Activated T-cell treated with anti-CD3 and anti-CD28 coated beads, Interleukin-2, amount 50 U/mL, for 24 hours (primary cell): Measurements from ENCODE around the gene URM1.

ENCODE experiments used
- DNase-seq: peaks from one replicate; pipeline ENCODE4 v3.0.0-alpha.2; 2020
- H3K27ac Mint-ChIP-seq: 2 replicates; pipeline ENCODE4 v1.8.0; 2020; ENCODE audit warnings: mild to moderate bottlenecking, mixed read lengths
- H3K27me3 Mint-ChIP-seq: 2 replicates; pipeline ENCODE4 v1.8.0; 2020; ENCODE audit warnings: mixed read lengths
- H3K36me3 Mint-ChIP-seq: 2 replicates; pipeline ENCODE4 v1.8.0; 2020; ENCODE audit warnings: low read depth, mixed read lengths
- H3K4me1 Mint-ChIP-seq: 2 replicates; pipeline ENCODE4 v1.8.0; 2020; ENCODE audit warnings: low read depth, mixed read lengths
- H3K4me3 Mint-ChIP-seq: 2 replicates; pipeline ENCODE4 v1.8.0; 2020; ENCODE audit warnings: mild to moderate bottlenecking, moderate library complexity, mixed read lengths
- H3K9me3 Mint-ChIP-seq: 2 replicates; pipeline ENCODE4 v1.8.0; 2020; ENCODE audit warnings: mixed read lengths

URM1 gene

GRCh38 chr9:128340691-128341434 is 30.3 kb upstream of the URM1 start:
- peaks cover 12% of the 10 kb centered on the region for H3K4me1 Mint-ChIP-seq
- no peaks in the 10 kb centered on the region for H3K9me3 Mint-ChIP-seq
- H3K4me3 Mint-ChIP-seq, result peak overlapping the region; percentile 85
- H3K27ac Mint-ChIP-seq, result peak overlapping the region; percentile 85
- no peaks in the 10 kb centered on the region for H3K27me3 Mint-ChIP-seq
- H3K36me3 Mint-ChIP-seq, result peaks cover 48% of the 10 kb centered on the region
- no peak for DNase-seq

GRCh38 chr9:128341435-128341849 is 29.7 kb upstream of the URM1 start:
- Mint-ChIP-seq H3K27me3 (no peaks in the 10 kb centered on the region), H3K9me3 (no peaks in the 10 kb centered on the region), H3K27ac (peak overlapping the region; percentile 85), H3K4me1 (peaks cover 12% of the 10 kb centered on the region), H3K4me3 (peak overlapping the region; percentile 85), H3K36me3 (peaks cover 53% of the 10 kb centered on the region)
- DNase-seq, result peak; percentile 78

- Mint-ChIP-seq H3K36me3 (peaks cover 67% of the 10 kb centered on the region), H3K9me3 (no peaks in the 10 kb centered on the region), H3K27me3 (no peaks in the 10 kb centered on the region), H3K4me1 (peaks cover 12% of the 10 kb centered on the region), H3K27ac (no peak overlapping the region), H3K4me3 (no peak overlapping the region)
- DNase-seq, result no peak
Measured at GRCh38 chr9:128342971-128343680, 28.0 kb upstream of the URM1 start.

- no peaks in the 10 kb centered on the region for H3K9me3 Mint-ChIP-seq
- H3K4me1 Mint-ChIP-seq, result peaks cover 12% of the 10 kb centered on the region
- H3K4me3 Mint-ChIP-seq, result no peak overlapping the region
- peaks cover 73% of the 10 kb centered on the region for H3K36me3 Mint-ChIP-seq
- no peaks in the 10 kb centered on the region for H3K27me3 Mint-ChIP-seq
- no peak overlapping the region for H3K27ac Mint-ChIP-seq
- DNase-seq, result no peak
Measured at GRCh38 chr9:128343855-128344254, 27.3 kb upstream of the URM1 start.

- H3K4me3 Mint-ChIP-seq, result no peak overlapping the region
- H3K27ac Mint-ChIP-seq, result no peak overlapping the region
- no peaks in the 10 kb centered on the region for H3K9me3 Mint-ChIP-seq
- no peak for DNase-seq
- H3K36me3 Mint-ChIP-seq, result peaks cover 84% of the 10 kb centered on the region
- H3K4me1 Mint-ChIP-seq, result peaks cover 6% of the 10 kb centered on the region
- H3K27me3 Mint-ChIP-seq, result no peaks in the 10 kb centered on the region
Measured at GRCh38 chr9:128344931-128345605, 26.1 kb upstream of the URM1 start.

GRCh38 chr9:128349125-128349524 is 22.0 kb upstream of the URM1 start:
- Mint-ChIP-seq H3K27ac (no peak overlapping the region), H3K4me3 (no peak overlapping the region), H3K9me3 (no peaks in the 10 kb centered on the region), H3K36me3 (peaks cover 86% of the 10 kb centered on the region), H3K4me1 (no peaks in the 10 kb centered on the region), H3K27me3 (no peaks in the 10 kb centered on the region)
- DNase-seq, result no peak

- peaks cover 83% of the 10 kb centered on the region for H3K36me3 Mint-ChIP-seq
- no peaks in the 10 kb centered on the region for H3K4me1 Mint-ChIP-seq
- no peak for DNase-seq
- H3K4me3 Mint-ChIP-seq, result no peak overlapping the region
- H3K27ac Mint-ChIP-seq, result no peak overlapping the region
- H3K27me3 Mint-ChIP-seq, result no peaks in the 10 kb centered on the region
- H3K9me3 Mint-ChIP-seq, result no peaks in the 10 kb centered on the region
Measured at GRCh38 chr9:128349772-128350171, 21.4 kb upstream of the URM1 start.

GRCh38 chr9:128355451-128355850 is 15.7 kb upstream of the URM1 start:
- Mint-ChIP-seq H3K27me3 (no peaks in the 10 kb centered on the region), H3K9me3 (no peaks in the 10 kb centered on the region), H3K4me1 (no peaks in the 10 kb centered on the region), H3K4me3 (no peak overlapping the region), H3K27ac (no peak overlapping the region), H3K36me3 (peaks cover 60% of the 10 kb centered on the region)
- no peak for DNase-seq

- Mint-ChIP-seq H3K27me3 (no peaks in the 10 kb centered on the region), H3K9me3 (no peaks in the 10 kb centered on the region), H3K36me3 (peaks cover 51% of the 10 kb centered on the region), H3K27ac (no peak overlapping the region), H3K4me1 (peaks cover 12% of the 10 kb centered on the region), H3K4me3 (no peak overlapping the region)
- DNase-seq, result no peak
Measured at GRCh38 chr9:128358090-128358489, 13.1 kb upstream of the URM1 start.

- peaks cover 45% of the 10 kb centered on the region for H3K36me3 Mint-ChIP-seq
- no peak for DNase-seq
Measured at GRCh38 chr9:128358861-128359260, 12.3 kb upstream of the URM1 start.

GRCh38 chr9:128360826-128361225 is 10.3 kb upstream of the URM1 start:
- no peak for DNase-seq
- Mint-ChIP-seq H3K4me3 (no peak overlapping the region), H3K9me3 (no peaks in the 10 kb centered on the region), H3K27ac (peak overlapping the region; percentile 67), H3K4me1 (peaks cover 17% of the 10 kb centered on the region), H3K36me3 (peaks cover 33% of the 10 kb centered on the region), H3K27me3 (peaks cover 3% of the 10 kb centered on the region)

More at GRCh38 chr9:128358861-128359260, 12.3 kb upstream of the URM1 start:
- Mint-ChIP-seq H3K4me3 (no peak overlapping the region), H3K27ac (no peak overlapping the region), H3K4me1 (peaks cover 12% of the 10 kb centered on the region), H3K9me3 (no peaks in the 10 kb centered on the region), H3K27me3 (no peaks in the 10 kb centered on the region)

- peaks cover 3% of the 10 kb centered on the region for H3K27me3 Mint-ChIP-seq
- H3K4me3 Mint-ChIP-seq, result peak overlapping the region; percentile 70
- peaks cover 27% of the 10 kb centered on the region for H3K36me3 Mint-ChIP-seq
- peak overlapping the region; percentile 67 for H3K27ac Mint-ChIP-seq
- H3K4me1 Mint-ChIP-seq, result peaks cover 17% of the 10 kb centered on the region
- DNase-seq, result no peak
- no peaks in the 10 kb centered on the region for H3K9me3 Mint-ChIP-seq
Measured at GRCh38 chr9:128361296-128361985, 9.7 kb upstream of the URM1 start.

GRCh38 chr9:128361986-128362646 is 9.1 kb upstream of the URM1 start:
- peak overlapping the region; percentile 67 for H3K27ac Mint-ChIP-seq
- DNase-seq, result peak; percentile 81
- no peaks in the 10 kb centered on the region for H3K9me3 Mint-ChIP-seq
- peaks cover 17% of the 10 kb centered on the region for H3K4me1 Mint-ChIP-seq
- peak overlapping the region; percentile 70 for H3K4me3 Mint-ChIP-seq
- peaks cover 27% of the 10 kb centered on the region for H3K36me3 Mint-ChIP-seq
- H3K27me3 Mint-ChIP-seq, result peaks cover 3% of the 10 kb centered on the region

GRCh38 chr9:128362774-128363173 is 8.4 kb upstream of the URM1 start:
- peaks cover 17% of the 10 kb centered on the region for H3K4me1 Mint-ChIP-seq
- no peaks in the 10 kb centered on the region for H3K9me3 Mint-ChIP-seq
- peaks cover 20% of the 10 kb centered on the region for H3K36me3 Mint-ChIP-seq
- no peak for DNase-seq
- no peak overlapping the region for H3K4me3 Mint-ChIP-seq
- peaks cover 3% of the 10 kb centered on the region for H3K27me3 Mint-ChIP-seq
- H3K27ac Mint-ChIP-seq, result peak overlapping the region; percentile 22
